ENCODE measurements around the gene DCAF11.

The DCAF11 gene

GRCh38 chr14:24114532-24115421 lies at the start of gene DCAF11, which contains the start of gene NRL:
DCAF11 (plus strand) TSS chr14:24114777; CDS start chr14:24115595, 818 bp downstream.
NRL (minus strand) TSS chr14:24114949; CDS start chr14:24082848, 32,101 bp downstream.
- peak; percentile 94 for DNase-seq (ENCODE audit: low read depth)

GRCh38 chr14:24064856-24065255 lies 49.7 kb upstream of the DCAF11 start:
- DNase-seq (ENCODE audit: low read depth) = no peak

GRCh38 chr14:24065408-24065807 lies 49.2 kb upstream of the DCAF11 start:
- DNase-seq (ENCODE audit: low read depth) = no peak

GRCh38 chr14:24066496-24067132 lies 48.0 kb upstream of the DCAF11 start:
- DNase-seq (ENCODE audit: low read depth) = no peak

GRCh38 chr14:24067133-24068082 lies 47.2 kb upstream of the DCAF11 start:
- no peak for DNase-seq (ENCODE audit: low read depth)

GRCh38 chr14:24068711-24069410 lies 45.7 kb upstream of the DCAF11 start:
- no peak for DNase-seq (ENCODE audit: low read depth)

- DNase-seq (ENCODE audit: low read depth) = no peak
Observed at GRCh38 chr14:24069411-24069735, 45.2 kb upstream of the DCAF11 start.

- DNase-seq (ENCODE audit: low read depth) = no peak
Observed at GRCh38 chr14:24070285-24071143, 44.1 kb upstream of the DCAF11 start.

GRCh38 chr14:24071144-24071697 lies 43.4 kb upstream of the DCAF11 start, which contains the start of gene CPNE6:
CPNE6 (plus strand) TSS chr14:24071562; CDS start chr14:24072937, 1,375 bp downstream.
- no peak for DNase-seq (ENCODE audit: low read depth)

GRCh38 chr14:24071836-24072430 lies 42.6 kb upstream of the DCAF11 start:
- DNase-seq (ENCODE audit: low read depth) = no peak

- DNase-seq (ENCODE audit: low read depth) = no peak
Observed at GRCh38 chr14:24072436-24072835, 42.1 kb upstream of the DCAF11 start.

- no peak for DNase-seq (ENCODE audit: low read depth)
Observed at GRCh38 chr14:24072881-24073877, 41.4 kb upstream of the DCAF11 start.

GRCh38 chr14:24074625-24075484 lies 39.7 kb upstream of the DCAF11 start:
- no peak for DNase-seq (ENCODE audit: low read depth)

- no peak for DNase-seq (ENCODE audit: low read depth)
Observed at GRCh38 chr14:24075485-24076301, 38.9 kb upstream of the DCAF11 start.

- no peak for DNase-seq (ENCODE audit: low read depth)
Observed at GRCh38 chr14:24076302-24076601, 38.3 kb upstream of the DCAF11 start.

GRCh38 chr14:24077086-24077485 lies 37.5 kb upstream of the DCAF11 start:
- DNase-seq (ENCODE audit: low read depth) = no peak

- DNase-seq (ENCODE audit: low read depth) = no peak
Observed at GRCh38 chr14:24078146-24078545, 36.4 kb upstream of the DCAF11 start.
